ENCODE measurements around the gene RBP5.

RBP5 gene

GRCh38 chr12:7125632-7126227, 3.0 kb downstream of the RBP5 start:
- in situ Hi-C loops (cut with HindIII; ENCODE audit: low sequenced_read_pairs): no loop called here

DNA sequence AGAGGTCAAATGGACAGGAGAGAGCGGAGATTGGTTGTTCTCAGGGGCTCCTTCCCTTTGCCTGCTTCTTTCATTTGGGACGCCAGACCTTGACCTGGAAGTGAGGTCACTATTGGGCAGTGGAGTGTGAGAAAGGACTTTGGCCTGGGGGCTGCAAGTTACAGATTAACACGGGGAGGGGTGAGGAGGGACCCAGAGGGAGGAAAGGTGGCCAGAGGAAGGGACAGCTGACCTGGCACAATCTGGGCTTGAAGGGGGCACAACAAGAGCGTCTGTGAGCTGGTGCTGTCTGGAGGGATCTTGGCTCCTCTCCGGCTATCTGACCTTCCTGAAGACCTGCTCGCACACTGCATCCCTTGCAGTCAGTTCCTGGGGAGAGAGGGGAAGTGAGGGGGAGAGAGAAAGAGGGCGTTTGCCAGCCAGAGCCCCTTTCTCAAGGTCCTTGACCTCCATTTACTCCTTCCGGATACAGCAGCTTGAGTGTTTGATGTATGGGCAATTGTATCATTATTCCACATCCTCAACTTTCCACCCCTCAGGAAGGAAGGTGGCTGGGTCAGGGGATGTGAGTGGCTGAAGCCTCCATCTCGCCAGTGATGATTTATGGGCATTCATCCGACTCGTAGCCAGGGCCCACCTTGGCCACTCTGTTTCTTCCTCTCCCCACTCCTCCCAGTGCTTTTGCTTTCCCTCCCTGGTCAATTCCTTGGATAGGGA, 4.7 kb downstream of the RBP5 start:
- in situ Hi-C loops (cut with HindIII; ENCODE audit: low sequenced_read_pairs): no loop called here

DNA sequence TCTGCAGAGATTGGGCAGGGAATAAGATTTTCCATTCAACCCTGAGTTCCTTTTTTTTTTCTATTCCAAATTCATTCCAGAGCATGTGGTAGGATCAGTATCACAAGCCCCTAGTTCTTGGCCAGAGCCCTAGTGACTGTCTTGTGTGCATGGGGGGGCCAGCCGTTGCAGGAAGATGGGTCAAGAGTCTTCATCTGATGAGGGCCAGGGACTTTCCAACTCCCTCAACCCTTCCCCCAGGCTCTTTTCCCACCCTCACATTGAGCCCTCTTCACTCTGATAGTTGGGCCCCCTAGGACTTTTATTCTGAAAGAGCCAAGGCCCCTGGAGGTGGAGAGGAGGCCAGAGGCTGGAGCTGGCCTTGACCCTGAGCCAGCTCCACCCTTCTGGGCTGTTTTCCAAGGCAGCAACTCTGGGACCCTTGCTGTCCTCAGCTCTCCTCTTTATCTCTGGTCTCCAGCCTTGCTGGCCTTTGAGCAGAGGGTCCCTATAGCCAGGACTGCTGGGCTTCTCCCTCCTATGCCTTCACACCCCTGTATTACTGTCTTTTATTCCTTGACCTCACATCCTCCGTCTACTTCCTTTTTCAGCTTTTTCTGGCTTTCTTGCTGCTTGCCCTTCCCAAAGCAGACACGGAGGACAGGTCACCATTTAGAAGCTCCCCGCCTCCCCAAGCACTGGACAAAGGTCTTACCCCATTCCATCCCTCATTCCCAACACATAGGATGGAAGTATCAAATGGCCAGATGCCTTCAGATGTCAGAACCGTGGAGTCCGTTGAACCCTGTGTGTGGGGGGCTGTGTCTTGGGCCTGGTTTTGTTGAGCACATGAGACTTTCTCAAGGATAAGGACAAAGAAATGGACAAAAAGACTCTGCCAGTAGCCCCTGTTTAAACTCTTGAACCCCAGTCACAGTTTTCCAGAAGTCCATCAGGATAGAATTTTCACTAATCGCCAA, 5.6 kb downstream of the RBP5 start:
- in situ Hi-C loops (cut with HindIII; ENCODE audit: low sequenced_read_pairs): no loop called here

DNA sequence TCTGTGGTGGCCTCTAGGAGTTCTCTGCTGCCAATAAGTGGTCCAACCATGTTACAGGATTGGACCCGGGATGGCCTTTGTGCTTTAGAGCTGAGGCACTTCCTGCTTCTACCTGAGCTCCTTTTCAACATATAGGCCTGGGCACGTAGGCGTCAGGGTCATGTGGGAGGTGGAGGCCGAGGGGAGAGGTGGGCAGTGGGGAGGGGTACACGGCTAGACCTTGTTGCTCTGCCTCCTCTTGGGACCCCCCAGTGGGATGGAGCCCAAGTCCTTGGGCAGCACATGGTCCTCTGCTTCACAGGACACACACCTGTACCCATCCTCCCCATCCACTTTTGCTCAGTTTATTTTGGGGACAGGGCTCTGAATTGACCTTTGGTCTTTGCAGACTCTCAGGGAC, 7.4 kb downstream of the RBP5 start:
- in situ Hi-C loops (cut with HindIII; ENCODE audit: low sequenced_read_pairs): no loop called here

DNA sequence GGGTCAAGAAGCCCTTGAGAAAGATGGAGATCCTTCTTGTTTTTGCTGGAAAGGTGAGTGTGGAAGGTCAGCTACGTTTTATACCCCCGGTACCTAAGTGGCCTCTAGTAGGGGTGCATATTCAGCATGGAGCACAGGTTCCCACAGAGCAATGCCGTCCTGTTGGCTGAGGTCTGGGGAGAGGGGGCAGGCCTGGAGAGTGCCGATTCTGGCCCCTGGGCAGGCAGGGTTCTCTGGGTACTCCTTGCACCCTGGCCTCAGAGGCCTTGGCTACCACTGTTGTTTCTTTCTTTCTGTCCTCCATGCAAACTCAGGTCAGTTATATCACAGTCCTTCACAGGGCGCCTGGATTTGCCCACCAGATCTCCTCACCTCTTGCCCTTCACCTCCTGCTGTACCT, 8.5 kb downstream of the RBP5 start:
- in situ Hi-C loops (cut with HindIII; ENCODE audit: low sequenced_read_pairs): no loop called here

DNA sequence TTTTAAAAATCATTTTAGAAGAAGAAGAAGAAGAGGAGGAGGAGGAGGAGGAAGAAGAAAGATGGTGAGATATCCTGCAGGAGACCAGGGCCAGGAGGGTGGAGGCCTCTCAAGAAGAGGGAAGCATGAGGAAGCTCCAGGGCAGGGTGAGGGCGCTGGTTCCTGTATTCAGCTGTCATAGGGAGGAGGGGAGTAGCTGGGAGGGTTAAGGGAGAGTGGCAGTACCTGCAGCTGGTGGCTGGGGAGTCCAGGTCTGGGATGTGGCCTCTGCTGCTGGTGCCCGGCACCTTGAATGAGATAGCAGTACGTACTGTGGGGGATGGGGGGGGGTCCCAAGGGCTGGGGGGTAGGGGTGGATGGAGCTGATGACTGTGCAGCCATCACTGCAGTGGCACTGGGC, 9.8 kb downstream of the RBP5 start:
- in situ Hi-C loops (cut with HindIII; ENCODE audit: low sequenced_read_pairs): no loop called here

GRCh38 chr12:7117670-7118069, 11.0 kb downstream of the RBP5 start:
- in situ Hi-C loops (cut with HindIII; ENCODE audit: low sequenced_read_pairs): no loop called here

DNA sequence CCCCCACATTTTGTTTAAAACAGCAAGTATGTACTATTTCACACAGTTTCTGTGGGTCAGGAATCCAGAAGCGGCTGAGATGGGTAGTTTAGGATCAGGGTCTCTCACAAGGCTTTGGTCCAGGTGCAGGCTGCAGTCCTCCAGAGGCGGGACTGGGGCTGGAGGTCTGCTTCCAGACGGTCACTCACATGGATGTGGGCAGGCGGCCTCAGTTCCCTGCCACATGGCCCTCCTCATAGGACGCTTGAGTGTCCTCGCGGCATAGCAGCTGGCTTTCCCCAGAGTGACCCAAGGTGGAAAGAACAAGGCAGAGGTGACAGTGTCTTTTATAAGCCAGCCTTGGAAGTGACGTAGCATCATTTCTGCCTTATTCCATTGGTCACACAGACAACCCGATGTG, 11.8 kb downstream of the RBP5 start:
- in situ Hi-C loops (cut with HindIII; ENCODE audit: low sequenced_read_pairs): no loop called here

GRCh38 chr12:7116196-7116595, 12.5 kb downstream of the RBP5 start:
- in situ Hi-C loops (cut with HindIII; ENCODE audit: low sequenced_read_pairs): no loop called here

- in situ Hi-C loops (cut with HindIII; ENCODE audit: low sequenced_read_pairs): no loop called here
Measured at GRCh38 chr12:7114851-7115250, 13.8 kb downstream of the RBP5 start.

DNA sequence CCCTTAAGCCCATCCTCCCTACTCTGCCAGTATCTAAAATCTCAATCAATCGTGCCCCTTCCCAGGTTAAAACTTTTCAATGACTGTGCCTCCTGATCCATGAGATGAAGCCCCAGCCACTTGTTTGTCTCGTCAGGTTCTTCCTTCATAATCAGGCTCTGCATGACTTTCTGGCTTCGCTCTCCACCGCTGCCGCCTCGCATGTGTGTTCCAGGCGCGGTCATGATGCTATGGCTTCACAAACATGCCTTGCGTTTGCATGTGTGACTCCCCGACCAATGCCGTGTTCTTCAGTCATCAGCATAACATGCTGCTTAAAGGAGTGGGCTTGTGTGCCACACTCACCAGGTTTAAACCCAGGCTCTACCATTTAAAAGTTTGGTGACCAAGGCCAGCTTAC, 14.7 kb downstream of the RBP5 start:
- in situ Hi-C loops (cut with HindIII; ENCODE audit: low sequenced_read_pairs): no loop called here

GRCh38 chr12:7113389-7113871, 15.3 kb downstream of the RBP5 start:
- in situ Hi-C loops (cut with HindIII; ENCODE audit: low sequenced_read_pairs): no loop called here

- in situ Hi-C loops (cut with HindIII; ENCODE audit: low sequenced_read_pairs): no loop called here
Measured at GRCh38 chr12:7112041-7112440, 16.6 kb downstream of the RBP5 start.

DNA sequence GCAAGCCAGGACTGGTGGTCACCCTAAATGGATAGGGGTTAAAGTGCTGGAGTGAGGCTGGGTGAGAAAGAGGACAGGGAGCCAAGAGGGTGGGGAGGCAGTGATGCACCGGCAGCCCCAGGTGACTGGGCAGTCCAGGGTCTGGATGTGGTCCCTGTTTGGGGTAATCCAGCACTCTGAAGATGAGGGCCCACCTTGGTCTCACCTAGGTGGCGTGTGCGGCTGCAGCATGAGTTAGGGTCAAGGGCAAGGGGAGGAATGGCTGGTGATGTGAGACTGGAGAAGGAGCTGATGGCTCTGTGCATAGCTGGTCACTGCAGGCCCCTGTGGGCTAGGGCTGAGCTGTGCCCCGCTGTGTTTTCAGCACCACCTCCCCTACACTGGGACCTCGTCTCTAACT, 18.0 kb downstream of the RBP5 start:
- in situ Hi-C loops (cut with HindIII; ENCODE audit: low sequenced_read_pairs): no loop called here

GRCh38 chr12:7109572-7109920, 19.1 kb downstream of the RBP5 start:
- in situ Hi-C loops (cut with HindIII; ENCODE audit: low sequenced_read_pairs): loop anchor here (10.0 kb wide), 1 partner anchor 55 kb away; no protein-coding TSS in a partner anchor

DNA sequence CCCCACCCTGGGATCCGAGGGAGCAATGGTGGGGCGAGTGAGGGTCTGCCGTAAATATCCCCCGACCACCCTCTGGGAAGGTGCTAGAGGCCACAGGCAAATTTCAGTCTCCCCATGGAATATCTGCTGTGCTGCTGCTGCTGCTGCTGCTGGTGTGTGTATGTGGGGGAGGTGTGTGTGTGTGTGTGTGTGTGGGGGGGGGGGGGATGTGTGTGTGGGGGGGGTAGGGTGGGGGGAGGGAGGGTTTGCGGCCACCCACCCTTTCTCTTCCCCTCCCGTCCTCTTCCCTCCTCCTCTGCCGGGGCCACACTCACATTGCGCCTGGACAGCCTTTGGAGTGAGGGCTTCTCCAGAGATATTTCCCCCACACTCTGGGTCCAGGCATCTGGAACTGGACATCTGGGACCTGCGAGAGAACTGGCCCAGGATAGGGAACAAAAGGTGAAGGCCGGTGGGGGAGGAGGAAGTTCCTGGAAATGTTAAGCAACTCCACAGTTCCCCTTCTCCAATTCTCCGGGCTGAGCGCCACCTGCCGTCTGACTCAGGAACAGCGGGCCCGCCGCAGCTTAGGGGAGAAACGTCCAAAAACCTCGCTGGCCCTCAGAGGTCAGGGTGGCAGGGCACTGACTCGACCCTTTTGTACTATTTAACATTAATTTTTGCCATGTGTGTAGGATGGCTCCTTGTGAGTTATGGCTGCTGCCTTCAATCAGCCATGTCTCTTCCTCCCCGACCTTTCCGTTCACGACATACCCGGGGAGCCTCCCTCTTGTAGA, 19.7 kb downstream of the RBP5 start, which contains the start of gene C1RL:
TSS of gene C1RL (minus strand) at position 419 of the 776 bp plus-strand sequence. CDS start at position 385, 34 bp downstream.
- in situ Hi-C loops (cut with HindIII; ENCODE audit: low sequenced_read_pairs): loop anchor here (10.0 kb wide), 1 partner anchor 56 kb away; no protein-coding TSS in a partner anchor

- in situ Hi-C loops (cut with HindIII; ENCODE audit: low sequenced_read_pairs): loop anchor here (10.0 kb wide), 1 partner anchor 57 kb away; no protein-coding TSS in a partner anchor
Measured at GRCh38 chr12:7108003-7108795, 20.5 kb downstream of the RBP5 start.

- in situ Hi-C loops (cut with HindIII; ENCODE audit: low sequenced_read_pairs): loop anchor here (10.0 kb wide), 1 partner anchor 57 kb away; no protein-coding TSS in a partner anchor
Measured at GRCh38 chr12:7107636-7108002, 21.1 kb downstream of the RBP5 start.

GRCh38 chr12:7107181-7107580, 21.5 kb downstream of the RBP5 start:
- in situ Hi-C loops (cut with HindIII; ENCODE audit: low sequenced_read_pairs): loop anchor here (10.0 kb wide), 1 partner anchor 58 kb away; no protein-coding TSS in a partner anchor

- in situ Hi-C loops (cut with HindIII; ENCODE audit: low sequenced_read_pairs): loop anchor here (10.0 kb wide), 1 partner anchor 59 kb away; no protein-coding TSS in a partner anchor
Measured at GRCh38 chr12:7106082-7106481, 22.6 kb downstream of the RBP5 start.

Data from DLD1 (cell line).